Activated CD8-positive, alpha-beta memory T cell treated with anti-CD3 and anti-CD28 coated beads for 36 hours (primary cell): Measurements from ENCODE around the gene GRID1. TPM values are rescaled to one million over a fixed set of nuclear protein-coding genes. Genes with fewer than 3 reads are reported as not detected.
"Not testable (repeated sequence)": the region's sequence is repeated elsewhere in the genome, so short reads cannot be mapped to it uniquely, and the experiment has no call there.

Source experiments
- CTCF ChIA-PET: fragments of 350-600 bp; sonication (Branson Sonifier 250); formaldehyde crosslinking; loops from one replicate; lab custom pipeline; 2021; ENCODE audit warnings: antibody characterized with exemption; lab: Charles Lee
- POLR2A ChIA-PET: fragments of 350-600 bp; sonication (Branson Sonifier 250); formaldehyde crosslinking; loops from one replicate; lab custom pipeline; 2021; ENCODE audit warnings: antibody characterized with exemption; lab: Charles Lee
- total RNA-seq, 2 experiments: library from RNA; stranded (reverse); gene quantifications; one replicate each; pipeline ENCODE4 v1.2.3, GENCODE V29; 2021

The GRID1 gene
- total RNA-seq, 2 experiments from 2014 or later = not detected

DNA sequence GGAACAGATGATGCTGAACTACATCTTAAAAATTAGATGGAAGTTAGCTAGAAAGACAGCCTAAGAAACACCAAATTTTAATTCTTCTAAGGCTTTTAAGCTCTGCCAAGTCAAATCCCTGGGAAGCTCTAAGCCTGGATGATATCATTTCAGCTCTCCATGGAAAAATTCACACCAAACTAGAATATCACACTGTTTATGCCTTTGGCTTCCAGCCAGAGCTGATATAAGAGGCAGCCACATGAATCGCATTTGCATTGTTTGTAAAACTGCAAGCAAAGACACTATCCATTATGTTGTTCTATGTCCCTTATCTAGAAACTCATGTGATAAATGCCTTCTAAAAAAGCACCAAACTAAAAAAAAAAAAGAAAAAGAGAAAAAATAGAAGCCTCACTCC is 430.4 kb downstream of the GRID1 start:
- CTCF ChIA-PET = no interaction called here
- POLR2A ChIA-PET = no interaction called here

DNA sequence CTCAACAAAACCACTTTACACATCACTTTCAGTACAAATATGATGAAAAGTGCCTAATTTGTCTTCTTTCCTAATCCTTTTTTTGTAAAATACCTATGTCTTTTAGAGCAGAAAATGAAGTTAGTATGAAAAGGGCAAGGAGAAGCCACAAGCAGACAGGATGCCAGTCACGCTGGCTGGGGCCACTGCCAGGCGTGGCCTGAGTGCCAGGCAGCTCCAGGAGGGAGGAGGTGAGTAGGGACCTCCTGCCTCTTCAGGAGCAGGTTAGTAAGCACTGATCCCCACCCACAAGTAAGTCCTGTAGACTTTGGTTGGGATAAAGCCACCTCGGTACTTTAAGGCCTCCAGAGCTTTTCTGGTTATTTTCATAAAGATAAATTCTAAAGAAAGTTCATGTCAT is 432.0 kb downstream of the GRID1 start:
- ChIA-PET POLR2A (no interaction called here), CTCF (no interaction called here)

DNA sequence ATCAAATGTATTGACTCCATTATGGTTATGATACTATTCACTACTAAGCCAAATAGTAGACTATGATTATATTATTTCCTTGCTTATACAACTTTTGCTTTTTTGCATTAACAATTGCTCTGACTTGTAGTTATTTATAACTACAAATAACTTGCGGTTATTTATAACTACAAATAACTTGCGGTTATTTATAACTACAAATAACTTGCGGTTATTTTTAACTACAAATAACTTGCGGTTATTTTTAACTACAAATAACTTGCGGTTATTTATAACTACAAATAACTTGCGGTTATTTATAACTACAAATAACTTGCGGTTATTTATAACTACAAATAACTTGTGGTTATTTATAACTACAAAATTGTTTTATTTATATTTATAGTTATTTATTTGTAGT is 436.6 kb downstream of the GRID1 start:
- POLR2A ChIA-PET, CTCF ChIA-PET: not testable (repeated sequence)

DNA sequence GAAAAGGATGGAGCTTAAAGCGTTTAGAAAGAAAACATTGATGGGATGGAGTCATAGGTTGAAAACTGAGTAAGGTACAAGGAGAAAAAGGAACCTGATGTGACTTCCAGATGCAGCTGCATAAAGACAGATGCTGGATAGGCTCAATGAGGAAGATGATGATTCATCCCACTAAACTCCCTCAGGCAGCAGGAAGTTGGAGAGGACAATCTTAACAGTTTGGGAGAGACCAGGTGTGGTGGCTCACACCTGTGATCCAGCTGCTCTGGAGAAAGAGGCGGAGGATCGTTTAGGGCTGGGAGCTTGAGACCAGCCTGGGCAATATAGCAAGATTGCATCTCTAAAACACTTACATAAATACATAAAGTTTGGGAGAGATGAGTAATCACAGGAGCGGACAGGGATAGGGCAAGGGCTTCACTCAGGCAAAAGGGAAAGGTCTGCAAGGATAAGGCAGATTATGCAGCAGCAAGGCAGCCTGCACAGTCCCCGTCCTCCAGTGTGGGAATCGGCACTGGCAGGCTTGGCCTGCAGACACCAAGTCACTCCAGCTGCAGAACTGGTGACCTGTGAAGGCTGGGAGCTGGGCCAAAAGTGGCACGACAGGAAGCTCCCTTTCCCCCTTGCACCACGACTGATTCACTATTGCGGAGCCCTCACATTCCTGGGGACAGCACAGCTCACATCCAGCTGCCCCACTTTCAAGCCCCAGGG is 438.5 kb downstream of the GRID1 start:
- POLR2A ChIA-PET = no interaction called here

DNA sequence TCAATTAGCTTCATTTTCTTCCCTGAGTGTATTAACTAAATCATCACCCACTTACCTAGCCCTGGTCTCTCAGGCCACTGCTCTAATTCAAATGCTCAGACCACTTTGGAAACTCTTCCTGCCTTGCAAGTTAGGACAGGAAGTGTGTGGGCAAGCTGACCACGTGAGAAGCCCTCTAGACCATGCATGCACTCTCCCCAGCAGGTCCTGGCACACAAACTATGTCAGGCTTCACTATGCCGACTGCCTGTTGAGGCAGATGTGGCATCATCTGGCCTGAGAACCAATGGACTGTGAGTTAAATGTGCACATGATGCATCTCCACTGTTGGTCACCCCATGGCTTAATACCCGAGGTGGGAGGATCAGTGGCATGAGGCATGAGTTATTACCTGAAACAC is 439.6 kb downstream of the GRID1 start:
- ChIA-PET POLR2A (no interaction called here), CTCF (interaction anchor here (0.6 kb wide), 1 partner anchor 185 kb away, joined by 4 read pairs; no protein-coding TSS in a partner anchor)

More for the DNA sequence above, 438.5 kb downstream of the GRID1 start:
- CTCF ChIA-PET = no interaction called here

DNA sequence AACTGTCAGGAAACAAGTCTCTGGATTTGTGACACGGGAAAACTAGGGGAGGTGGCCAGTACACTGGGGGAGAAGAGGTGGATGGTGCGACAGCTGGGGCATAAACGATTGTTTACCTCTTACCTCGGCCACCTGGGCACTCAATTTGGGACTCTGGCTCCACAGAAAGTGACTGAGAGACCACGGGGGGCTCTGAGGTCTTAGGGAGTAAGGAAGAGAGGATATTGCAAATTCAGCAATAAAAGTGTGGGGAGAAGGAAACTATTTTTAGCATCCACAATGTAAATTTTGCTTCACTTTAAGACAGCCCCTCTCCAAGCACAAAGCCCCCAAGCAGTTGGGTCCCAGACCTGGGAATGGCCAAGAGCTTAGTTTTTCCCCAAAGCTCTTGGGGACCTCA is 440.5 kb downstream of the GRID1 start:
- ChIA-PET CTCF (no interaction called here), POLR2A (no interaction called here)

DNA sequence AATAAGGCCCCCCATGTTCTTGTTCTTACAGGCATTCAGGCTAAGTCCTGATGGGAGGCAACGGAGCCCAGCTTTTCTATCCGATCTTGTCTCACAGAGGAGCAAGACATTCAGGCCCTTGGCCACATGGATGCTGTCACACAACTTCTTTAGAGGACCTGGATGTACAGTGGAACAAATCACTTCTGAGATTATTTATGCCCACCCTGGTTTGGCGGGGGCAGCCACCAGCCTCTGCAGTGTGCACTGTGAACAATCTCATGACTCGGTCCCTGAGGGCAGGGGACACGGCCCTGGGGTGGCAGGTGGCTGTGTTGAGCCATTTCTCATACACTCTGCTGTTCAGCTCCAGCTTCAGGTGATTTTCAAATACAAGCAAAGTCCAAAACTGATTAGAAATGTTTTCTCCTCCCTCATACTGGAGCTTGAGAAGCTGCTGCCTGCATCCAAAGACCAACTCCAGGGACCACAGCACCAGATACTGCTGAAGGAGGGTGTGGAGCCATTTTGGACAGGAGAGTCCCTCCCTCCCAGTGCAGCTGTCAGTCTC is 441.3 kb downstream of the GRID1 start:
- ChIA-PET CTCF (no interaction called here), POLR2A (no interaction called here)

DNA sequence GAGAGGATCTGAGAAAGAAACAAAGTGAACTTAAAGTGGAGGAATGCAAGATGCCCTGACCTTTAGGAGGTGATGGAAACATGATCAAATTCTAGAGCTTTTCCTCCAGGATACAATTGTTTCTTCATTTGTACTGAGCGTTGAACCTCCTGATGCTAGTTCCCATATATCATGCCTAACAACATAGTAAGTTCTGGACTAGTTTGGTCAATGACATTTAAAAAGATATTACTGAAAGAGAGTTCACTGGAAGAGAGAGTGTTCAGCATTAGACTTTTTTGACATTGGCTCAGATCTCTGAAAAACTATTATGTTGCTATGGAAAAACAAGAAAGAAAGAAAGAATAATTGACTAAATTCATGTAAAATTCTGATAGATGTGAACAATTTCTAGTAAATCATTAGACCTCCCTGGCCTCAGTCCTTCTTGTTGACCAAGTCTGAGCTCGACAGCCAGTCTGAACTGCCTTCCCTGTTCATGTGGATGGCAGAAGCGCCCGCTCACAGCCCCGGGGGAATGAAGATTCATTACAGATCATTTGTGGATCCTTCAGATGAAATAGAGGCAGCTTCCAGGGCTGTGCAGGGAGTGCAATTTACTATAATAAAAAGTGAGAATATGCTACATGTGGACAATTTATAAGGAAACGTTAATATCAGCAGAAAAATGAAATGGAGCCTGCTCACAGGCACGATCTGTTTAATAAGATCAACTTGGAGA is 442.1 kb downstream of the GRID1 start:
- ChIA-PET POLR2A (no interaction called here), CTCF (interaction anchor here (0.6 kb wide), 1 partner anchor 143 kb away, joined by 3 read pairs; no protein-coding TSS in a partner anchor)

DNA sequence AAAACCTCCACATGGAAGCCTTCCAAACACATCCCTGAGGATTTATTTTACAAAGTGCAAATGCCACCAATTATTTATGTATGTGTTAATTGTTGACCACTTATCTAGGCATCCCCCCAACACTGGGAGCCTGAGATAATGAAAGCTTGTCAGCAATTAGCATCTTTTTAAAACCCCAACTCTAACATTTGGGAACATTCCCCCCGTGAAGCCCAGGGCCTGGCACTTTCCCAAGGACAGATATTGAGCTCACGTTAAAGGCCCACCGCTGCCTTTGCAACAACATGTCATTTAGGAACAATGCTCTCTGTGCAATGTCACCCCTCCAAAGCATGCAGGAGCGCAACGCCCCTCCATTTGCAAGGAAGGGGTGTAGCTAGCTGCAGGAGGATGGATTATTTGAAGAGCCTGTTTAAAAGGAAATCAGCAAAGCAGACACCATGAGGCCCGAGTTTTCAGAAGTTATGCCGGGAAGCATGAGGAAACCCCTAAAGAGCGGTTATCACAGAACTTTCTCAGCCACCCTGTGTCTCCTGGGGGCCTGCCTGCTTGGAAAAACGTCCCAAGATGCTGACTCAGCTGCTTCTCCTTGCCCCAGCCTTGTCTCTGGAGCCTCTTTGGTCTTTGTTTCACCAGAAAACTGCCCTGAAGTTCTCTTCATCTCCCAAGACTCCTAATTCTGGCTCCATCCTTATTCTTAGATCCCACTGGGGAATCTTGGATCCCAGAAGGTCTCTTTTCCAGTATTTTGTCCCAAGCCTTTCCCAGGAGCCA is 444.1 kb downstream of the GRID1 start:
- ChIA-PET CTCF (no interaction called here), POLR2A (no interaction called here)

DNA sequence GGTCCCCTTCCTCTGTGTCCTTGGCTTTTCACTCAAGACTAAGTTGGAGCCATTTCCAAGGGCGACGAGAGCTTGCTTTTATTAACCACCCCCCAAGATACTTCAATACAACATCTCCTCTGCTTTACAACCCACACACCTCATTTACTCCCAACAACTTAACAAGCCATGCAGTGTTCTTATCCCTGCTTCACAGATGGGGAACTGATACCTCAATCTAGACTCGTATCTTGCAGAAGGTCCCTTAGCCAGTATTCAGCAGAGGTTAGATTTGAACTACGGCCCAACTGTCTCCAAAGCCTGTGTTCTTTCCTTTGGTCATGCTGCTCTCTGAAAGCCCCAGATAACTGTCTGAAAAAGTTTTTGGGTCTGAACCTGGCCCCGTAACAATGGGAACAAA is 444.8 kb downstream of the GRID1 start:
- CTCF ChIA-PET = no interaction called here
- POLR2A ChIA-PET = no interaction called here

DNA sequence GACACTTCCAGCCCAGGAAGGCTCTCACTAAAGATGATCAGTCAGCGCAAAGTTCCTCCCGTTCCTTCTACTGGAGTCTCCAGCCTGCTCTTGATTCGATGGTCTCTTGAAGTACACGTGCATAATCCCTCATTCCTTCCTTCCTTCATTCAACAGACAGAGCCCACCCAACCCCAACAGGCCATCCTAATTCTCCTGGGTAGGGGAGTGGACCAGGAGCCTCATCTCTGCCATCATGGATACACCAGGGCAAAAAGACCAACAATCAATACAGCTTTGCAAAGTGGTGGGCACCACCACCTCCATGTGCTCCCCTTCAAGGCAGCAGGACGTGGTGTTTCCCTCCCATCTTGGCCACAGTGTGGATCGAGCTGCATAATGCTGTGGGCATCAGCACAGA is 446.3 kb downstream of the GRID1 start:
- POLR2A ChIA-PET = no interaction called here
- CTCF ChIA-PET = no interaction called here

DNA sequence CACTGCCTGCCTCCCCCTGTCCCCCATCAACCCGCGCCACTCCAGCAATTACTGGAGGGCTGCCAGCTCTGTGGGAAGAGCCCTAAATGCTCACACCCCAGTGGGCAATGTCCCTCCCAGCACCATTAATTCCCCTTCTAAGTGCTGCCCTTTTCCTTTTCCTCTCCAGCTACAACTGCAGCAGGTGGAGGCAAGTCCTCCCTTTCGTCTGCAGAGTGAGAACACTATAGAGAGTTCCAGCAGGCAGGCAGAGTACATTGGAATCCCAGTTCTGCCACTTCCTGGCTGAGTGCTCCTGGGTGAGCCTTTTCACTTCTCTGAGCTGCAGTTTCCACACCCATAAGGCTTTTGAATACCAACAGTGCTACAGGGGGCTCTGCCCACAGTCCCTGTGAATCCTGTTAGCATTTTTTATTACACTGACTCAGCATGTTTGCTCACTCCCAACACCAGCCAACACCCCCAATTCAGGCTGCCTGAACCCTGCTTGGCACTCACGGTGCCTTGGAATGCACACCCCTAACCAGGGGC is 447.0 kb downstream of the GRID1 start:
- CTCF ChIA-PET = no interaction called here

DNA sequence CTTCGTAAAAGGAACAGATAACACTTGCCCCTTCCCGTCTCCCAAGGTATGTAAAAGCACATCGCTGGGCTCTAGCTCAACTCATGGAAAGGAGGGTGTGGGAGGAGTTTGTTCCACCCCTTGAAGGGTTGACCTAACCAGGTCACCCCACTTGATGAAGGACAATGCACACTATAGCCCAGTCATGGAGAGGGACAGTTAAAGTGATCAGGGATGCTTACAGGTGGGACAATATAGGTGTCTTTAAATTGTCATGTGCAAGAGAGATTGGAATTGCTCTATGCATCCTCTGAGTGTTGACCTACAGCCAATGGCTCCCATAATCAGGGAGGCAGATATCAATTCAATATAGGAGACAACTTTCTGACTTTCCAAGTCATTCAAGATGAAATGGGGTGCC is 448.2 kb downstream of the GRID1 start:
- ChIA-PET POLR2A (no interaction called here), CTCF (no interaction called here)

More for the DNA sequence above, 447.0 kb downstream of the GRID1 start:
- POLR2A ChIA-PET = no interaction called here

DNA sequence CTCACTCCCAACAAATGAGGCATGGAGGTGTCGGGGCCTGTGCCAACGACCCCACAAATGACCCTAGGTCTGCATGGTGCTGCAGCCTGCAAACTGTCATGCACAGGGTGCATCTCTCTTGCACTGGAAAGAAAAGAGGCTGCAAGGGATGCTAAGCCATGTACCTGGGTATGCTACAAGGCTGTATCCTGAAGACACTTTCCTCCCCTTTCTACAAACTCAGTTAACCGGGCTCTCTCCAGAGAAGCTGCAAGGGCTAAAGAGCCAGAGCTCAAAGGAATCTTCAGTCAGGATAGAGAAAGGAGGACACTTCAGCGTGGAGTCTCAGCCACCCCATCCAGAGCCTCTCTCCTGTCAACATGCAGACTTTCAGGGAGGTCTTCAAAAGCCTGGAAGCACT is 449.0 kb downstream of the GRID1 start:
- ChIA-PET CTCF (no interaction called here), POLR2A (no interaction called here)

DNA sequence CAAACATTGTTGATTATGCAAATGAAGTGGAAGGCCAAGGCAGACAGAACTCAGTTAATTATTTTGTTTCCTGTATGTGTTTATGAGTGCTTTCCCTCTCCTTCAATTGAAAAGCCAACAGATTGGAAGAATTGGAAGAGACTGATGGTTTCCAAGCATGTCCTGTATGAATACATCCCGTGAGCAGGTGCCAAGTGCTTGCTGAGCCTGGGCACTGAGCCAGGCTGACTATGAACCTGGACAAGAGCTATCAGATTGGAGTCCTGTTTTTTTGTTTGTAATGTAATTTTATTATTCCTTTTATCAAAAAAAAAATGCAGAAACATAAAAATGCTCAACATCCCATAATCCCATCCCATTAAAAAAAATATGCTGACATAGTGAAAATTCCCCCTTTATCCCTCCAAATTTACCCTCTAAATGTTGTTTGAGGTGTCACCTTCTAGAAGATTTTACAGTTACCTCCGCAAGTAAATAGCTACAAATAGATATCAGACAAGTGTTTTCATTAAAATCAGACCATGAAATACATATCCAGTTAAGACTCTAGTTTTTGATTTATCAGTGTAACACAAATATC is 449.5 kb downstream of the GRID1 start:
- CTCF ChIA-PET = no interaction called here
- POLR2A ChIA-PET = no interaction called here

DNA sequence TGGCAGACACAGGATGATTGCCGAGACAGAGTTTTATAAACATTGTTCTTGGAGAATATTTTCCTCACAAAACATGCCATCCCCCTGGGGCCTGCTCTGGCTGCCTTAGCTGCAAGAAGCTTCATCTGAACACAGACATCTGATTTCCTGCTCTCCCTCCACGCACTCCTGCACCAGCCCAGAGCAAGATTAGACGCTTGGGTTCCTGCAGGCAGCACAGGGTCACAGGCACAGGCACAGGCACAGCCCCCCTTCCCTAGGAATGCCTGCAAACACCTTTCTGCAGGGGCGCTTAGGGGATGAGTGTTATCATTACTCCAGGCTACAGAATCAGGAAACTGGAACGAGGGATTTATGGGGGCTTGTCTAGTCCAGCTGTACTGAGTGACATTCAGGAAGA is 450.3 kb downstream of the GRID1 start:
- POLR2A ChIA-PET = no interaction called here
- CTCF ChIA-PET = no interaction called here

DNA sequence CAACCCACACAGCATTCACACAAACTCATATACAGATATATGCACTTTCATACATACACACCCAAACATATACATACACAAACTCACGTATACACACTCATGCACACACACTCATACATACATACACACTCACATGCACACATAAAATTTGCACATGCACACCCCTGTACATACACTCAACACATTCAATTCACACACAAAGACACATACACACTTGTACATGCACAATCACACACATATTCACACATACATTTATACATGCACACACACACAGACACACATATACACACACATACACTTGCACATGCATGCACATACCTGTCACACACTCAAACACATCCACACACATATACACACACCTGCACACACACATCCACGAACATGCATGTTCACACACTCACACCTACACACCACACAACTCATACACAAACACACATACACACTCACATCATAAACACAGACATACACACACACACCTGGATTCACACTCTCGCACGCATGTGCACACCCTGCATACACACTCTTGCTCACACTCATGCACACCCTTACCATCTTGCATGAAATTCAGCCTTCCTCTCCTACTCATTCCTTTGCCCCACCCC is 451.2 kb downstream of the GRID1 start:
- CTCF ChIA-PET = no interaction called here
- POLR2A ChIA-PET = no interaction called here

DNA sequence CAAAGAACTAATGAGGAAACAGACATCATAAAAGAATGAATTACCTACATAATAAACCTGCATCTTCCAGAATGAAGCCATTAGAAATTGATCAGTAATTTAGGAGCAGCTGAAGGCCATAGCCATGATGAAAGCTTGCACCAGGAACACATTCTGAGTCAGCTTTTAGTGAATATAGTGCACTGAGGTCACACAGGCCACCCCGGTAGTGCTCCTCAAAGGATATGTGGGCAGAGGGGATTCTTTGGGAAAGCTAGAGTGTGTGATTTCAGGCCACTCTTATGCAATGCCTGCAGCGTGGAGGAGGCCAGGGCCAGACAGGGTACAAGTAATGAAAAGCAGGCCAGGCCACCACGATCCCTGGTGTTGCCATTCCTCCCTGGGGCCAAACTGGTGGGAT is 451.9 kb downstream of the GRID1 start:
- POLR2A ChIA-PET = no interaction called here
- CTCF ChIA-PET = interaction anchor here (0.6 kb wide), 1 partner anchor 117 kb away, joined by 3 read pairs; no protein-coding TSS in a partner anchor

DNA sequence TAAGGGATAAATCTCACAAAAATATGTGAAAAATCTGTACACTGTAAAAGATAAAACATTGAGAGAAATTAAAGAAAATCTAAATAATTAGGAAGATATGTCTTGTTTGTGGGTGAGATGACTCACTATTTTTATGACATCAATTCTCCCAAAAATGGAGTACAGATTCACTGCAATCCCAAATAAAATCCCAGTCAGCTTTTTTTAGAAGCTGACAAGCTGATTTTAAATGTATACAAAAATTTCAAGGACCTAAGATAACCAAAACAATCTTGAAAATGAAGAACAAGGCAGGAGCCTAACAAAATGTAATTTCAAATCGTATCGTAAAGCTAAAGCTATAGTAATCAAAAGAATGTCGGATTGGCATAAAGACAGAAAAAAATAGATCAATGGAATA is 458.1 kb downstream of the GRID1 start:
- POLR2A ChIA-PET = no interaction called here
- CTCF ChIA-PET = no interaction called here
